SHP77 (cell line): ENCODE results near the gene NFATC1.

Experiments used
- DNase-seq, 2 experiments: peaks; one replicate each; lab custom pipeline; 2025; lab: John Stamatoyannopoulos, UW

Gene NFATC1

DNA sequence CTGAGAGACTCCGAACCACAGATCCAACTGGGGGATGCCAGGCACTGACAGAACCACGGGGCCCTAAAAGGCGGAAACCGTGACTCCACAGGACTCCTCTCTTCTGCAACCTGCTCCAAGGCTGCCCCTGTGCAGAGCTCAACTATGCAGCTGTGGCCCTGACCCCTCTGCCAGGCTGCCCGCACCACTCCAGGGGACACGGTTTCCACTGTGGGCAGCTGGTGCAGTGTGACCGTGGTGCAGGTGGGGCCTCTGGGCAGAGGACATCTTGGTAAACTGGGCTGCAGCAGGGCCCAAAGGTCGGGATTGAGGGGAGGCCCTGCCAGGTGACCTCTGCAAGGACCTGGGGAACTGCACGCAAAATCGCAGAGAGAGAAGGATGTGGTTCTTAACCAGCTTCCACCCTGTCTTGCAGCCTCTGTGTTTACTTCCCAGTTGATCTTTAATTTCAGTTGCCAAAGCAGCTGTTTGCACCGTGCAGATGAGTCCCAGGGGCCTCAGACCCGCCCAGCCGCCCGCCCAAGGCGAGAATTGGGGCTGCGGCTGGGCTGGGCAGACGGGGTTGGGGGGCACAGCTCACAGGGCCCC is 179.3 kb downstream of the NFATC1 start:
- no peak for DNase-seq

GRCh38 chr18:79575891-79576685 is 180.4 kb downstream of the NFATC1 start:
- peak; percentile 62 to 84 for DNase-seq

- peak in 1 of 2 experiments; percentile 13 for DNase-seq
These were observed 181.1 kb downstream of the NFATC1 start for GRCh38 chr18:79576686-79577351.

DNA sequence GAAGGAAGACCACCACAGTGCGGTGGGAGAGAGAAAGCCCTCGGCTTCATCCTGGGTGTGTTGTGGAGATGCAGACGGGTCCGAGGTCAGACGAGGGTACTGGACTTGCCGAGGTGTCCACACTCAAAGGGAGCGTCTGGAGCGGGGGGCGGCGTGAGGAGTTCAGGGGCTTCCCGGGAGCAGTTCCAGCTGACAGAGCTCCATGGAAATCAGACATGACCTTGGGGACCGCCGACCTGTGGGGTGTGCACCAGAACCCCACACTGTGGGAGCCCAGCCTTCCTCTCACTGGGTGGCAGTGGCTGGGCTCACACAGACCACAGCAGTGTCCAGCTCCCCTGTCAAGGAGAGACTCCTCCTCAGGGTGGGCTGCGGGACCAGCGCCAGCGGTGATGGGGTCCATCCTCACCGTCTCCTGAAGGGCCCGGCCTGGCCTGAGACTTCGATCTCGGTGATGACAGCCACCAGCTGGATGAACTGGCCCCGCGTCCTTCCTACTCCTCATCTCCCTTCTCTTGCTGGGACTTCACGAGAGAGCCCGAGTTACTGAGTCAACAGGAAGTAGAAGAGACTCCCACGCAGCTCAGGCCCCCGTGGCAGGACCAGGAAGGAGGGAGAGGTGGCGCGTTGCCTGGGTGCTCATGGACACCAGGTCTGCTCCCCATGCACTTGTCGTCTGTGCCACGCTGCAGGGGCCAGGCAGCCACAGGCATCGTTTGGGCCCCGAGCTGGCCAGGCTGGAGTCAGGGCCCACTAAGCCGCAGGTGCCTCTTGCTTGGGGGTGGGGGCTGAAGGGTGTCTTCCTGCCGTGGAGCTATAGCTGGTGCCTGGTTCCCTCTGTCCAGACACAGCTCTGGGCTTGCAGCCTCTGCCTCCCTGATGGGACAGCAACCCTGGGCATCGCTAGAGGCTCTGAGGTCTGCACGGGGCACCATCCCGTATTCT is 182.0 kb downstream of the NFATC1 start:
- no peak for DNase-seq

GRCh38 chr18:79578396-79579260 is 182.9 kb downstream of the NFATC1 start:
- DNase-seq, result no peak
